Epithelial cell of proximal tubule (primary cell): ENCODE results near the gene SRGAP3. TPM values are rescaled to one million over a fixed set of nuclear protein-coding genes. Genes with fewer than 3 reads are reported as not detected.

Source experiments
- DNase-seq: peaks from one replicate; pipeline ENCODE4 v3.0.0-alpha.2; 2011; ENCODE audit warnings: low read depth
- H3K4me3 ChIP-seq: 2 replicates; pipeline ENCODE4 v1.5.1; 2011; ENCODE audit warnings: low read depth, mild to moderate bottlenecking, low read length
- CTCF ChIP-seq: conservative IDR thresholded peaks from 2 replicates; pipeline ENCODE4 v1.5.1; 2012; ENCODE audit warnings: low read depth, mild to moderate bottlenecking, low read length
- total RNA-seq: library from RNA; depleted of rRNA; stranded (reverse); fragments of >200 nt; gene quantifications from 2 replicates; pipeline ENCODE4 v1.2.3, GENCODE V29; 2015

The SRGAP3 gene
- total RNA-seq, 1 donor from 2014 or later = 3.4 TPM

DNA sequence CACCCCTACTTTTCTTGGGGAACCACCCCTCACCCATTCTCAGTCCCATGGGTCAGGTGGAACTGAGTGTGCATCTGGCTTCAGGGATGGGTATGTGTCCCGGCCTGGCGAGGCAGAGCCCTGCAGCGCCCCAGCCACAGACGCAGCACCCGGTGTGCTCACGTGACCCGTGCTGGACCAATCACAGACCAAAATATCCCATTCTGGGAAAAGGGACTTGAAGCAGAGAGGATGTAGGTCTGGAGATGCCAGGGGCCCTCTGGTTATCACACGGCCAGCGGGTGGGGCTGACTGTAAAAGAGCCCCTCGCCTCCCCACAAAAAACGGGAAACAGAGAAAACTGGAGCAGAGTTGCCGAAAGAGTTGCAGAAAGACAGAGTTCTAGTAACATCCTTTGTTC is 148.2 kb downstream of the SRGAP3 start:
- no peak overlapping the region for H3K4me3 ChIP-seq
- TF ChIP-seq CTCF = no peak
- no peak for DNase-seq

- no peak for DNase-seq
- TF ChIP-seq CTCF = no peak
- no peak overlapping the region for H3K4me3 ChIP-seq
Measured at GRCh38 chr3:9100513-9100894, 148.9 kb downstream of the SRGAP3 start.

- DNase-seq = no peak
- no peak overlapping the region for H3K4me3 ChIP-seq
- TF ChIP-seq CTCF = no peak
Measured at GRCh38 chr3:9099702-9100512, 149.5 kb downstream of the SRGAP3 start.

GRCh38 chr3:9098716-9099675 is 150.4 kb downstream of the SRGAP3 start:
- DNase-seq = no peak
- no peak for TF ChIP-seq CTCF
- no peak overlapping the region for H3K4me3 ChIP-seq

- TF ChIP-seq CTCF = no peak
- no peak for DNase-seq
- H3K4me3 ChIP-seq = no peak overlapping the region
Measured at GRCh38 chr3:9097495-9097894, 152.0 kb downstream of the SRGAP3 start.

GRCh38 chr3:9091486-9092235 is 157.8 kb downstream of the SRGAP3 start:
- DNase-seq = no peak
- H3K4me3 ChIP-seq = no peak overlapping the region
- TF ChIP-seq CTCF = no peak
